Calu3 (cell line): ENCODE results near the gene GLT1D1. TPM values are rescaled to one million over a fixed set of nuclear protein-coding genes. Genes with fewer than 3 reads are reported as not detected.

Source experiments
- BruUV-seq: library from RNA; stranded (reverse); fragments of 400-500 nt; replicated peaks from 2 replicates; lab custom pipeline; 2021; lab: Mats Ljungman, UMichigan
- CTCF ChIA-PET: fragments of 300-600 bp; sonication (Branson Sonifier 250); formaldehyde crosslinking; loops from one replicate; lab custom pipeline; 2022; ENCODE audit warnings: antibody characterized with exemption; lab: Charles Lee
- DNase-seq: peaks from one replicate; pipeline ENCODE4 v3.0.0; 2022
- H3K27ac Mint-ChIP-seq: one replicate; pipeline ENCODE4 v1.8.0; 2022; ENCODE audit warnings: mixed read lengths; ENCODE audit not compliant: unreplicated experiment
- H3K27me3 Mint-ChIP-seq: one replicate; pipeline ENCODE4 v1.8.0; 2022; ENCODE audit warnings: mixed read lengths; ENCODE audit not compliant: unreplicated experiment
- H3K36me3 Mint-ChIP-seq: one replicate; pipeline ENCODE4 v1.8.0; 2022; ENCODE audit warnings: mild to moderate bottlenecking, moderate library complexity, mixed read lengths; ENCODE audit not compliant: insufficient read depth, unreplicated experiment
- H3K4me1 Mint-ChIP-seq: one replicate; pipeline ENCODE4 v1.8.0; 2022; ENCODE audit warnings: mild to moderate bottlenecking, low read depth, mixed read lengths; ENCODE audit not compliant: unreplicated experiment
- H3K4me3 Mint-ChIP-seq: one replicate; pipeline ENCODE4 v1.8.0; 2022; ENCODE audit warnings: mild to moderate bottlenecking, low read depth, moderate library complexity, mixed read lengths; ENCODE audit not compliant: unreplicated experiment
- H3K9me3 Mint-ChIP-seq: one replicate; pipeline ENCODE4 v1.8.0; 2022; ENCODE audit warnings: low read depth, mixed read lengths; ENCODE audit not compliant: unreplicated experiment
- intact Hi-C: fragments of 100-400 bp; cut with micrococcal nuclease; formaldehyde crosslinking; loops from one replicate; pipeline ENCODE4 v1.10.0; 2022; ENCODE audit not compliant: unreplicated experiment
- total RNA-seq: library from RNA; stranded (reverse); gene quantifications from 2 replicates; pipeline ENCODE4 v1.2.3, GENCODE V29; 2022
- TF ChIP-seq, protein P1 (sequence below): fragments of 200-600 bp; IDR thresholded peaks from one replicate; pipeline ENCODE4 v1.8.0; 2022; ENCODE audit warnings: antibody characterized with exemption; ENCODE audit not compliant: unreplicated experiment

Gene GLT1D1
- total RNA-seq, 1 experiment from 2014 or later = not detected

DNA sequence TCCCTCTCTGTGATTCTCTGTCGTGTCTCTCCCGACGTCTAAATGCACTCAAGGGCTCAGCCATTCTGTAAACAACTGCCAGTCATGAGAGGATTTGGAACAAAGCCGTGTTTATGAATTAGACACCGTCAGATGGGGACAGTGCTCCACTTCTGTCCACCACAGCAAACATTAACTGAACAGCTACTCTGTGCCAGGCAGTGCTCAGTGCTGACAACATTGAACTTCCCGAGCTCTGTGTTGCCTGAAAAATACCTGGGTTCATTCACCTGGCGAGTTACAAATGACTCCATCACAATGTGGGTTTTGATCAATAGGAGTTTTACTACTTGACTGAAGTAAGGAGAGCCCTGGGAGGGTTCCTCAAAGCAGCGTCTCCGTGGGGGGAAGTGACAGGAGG, 139.3 kb downstream of the GLT1D1 start:
- H3K27ac Mint-ChIP-seq = no peak overlapping the region
- no peak for DNase-seq
- no peak overlapping the region for H3K4me3 Mint-ChIP-seq
- no TSS peak for BruUV-seq
- no peaks in the 10 kb centered on the region for H3K36me3 Mint-ChIP-seq
- H3K27me3 Mint-ChIP-seq = no peaks in the 10 kb centered on the region
- H3K4me1 Mint-ChIP-seq = no peaks in the 10 kb centered on the region
- peaks cover 21% of the 10 kb centered on the region for H3K9me3 Mint-ChIP-seq
- CTCF ChIA-PET = no interaction called here
- intact Hi-C loops = no loop called here
- TF ChIP-seq, protein P1, sequence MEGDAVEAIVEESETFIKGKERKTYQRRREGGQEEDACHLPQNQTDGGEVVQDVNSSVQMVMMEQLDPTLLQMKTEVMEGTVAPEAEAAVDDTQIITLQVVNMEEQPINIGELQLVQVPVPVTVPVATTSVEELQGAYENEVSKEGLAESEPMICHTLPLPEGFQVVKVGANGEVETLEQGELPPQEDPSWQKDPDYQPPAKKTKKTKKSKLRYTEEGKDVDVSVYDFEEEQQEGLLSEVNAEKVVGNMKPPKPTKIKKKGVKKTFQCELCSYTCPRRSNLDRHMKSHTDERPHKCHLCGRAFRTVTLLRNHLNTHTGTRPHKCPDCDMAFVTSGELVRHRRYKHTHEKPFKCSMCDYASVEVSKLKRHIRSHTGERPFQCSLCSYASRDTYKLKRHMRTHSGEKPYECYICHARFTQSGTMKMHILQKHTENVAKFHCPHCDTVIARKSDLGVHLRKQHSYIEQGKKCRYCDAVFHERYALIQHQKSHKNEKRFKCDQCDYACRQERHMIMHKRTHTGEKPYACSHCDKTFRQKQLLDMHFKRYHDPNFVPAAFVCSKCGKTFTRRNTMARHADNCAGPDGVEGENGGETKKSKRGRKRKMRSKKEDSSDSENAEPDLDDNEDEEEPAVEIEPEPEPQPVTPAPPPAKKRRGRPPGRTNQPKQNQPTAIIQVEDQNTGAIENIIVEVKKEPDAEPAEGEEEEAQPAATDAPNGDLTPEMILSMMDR = no peak

DNA sequence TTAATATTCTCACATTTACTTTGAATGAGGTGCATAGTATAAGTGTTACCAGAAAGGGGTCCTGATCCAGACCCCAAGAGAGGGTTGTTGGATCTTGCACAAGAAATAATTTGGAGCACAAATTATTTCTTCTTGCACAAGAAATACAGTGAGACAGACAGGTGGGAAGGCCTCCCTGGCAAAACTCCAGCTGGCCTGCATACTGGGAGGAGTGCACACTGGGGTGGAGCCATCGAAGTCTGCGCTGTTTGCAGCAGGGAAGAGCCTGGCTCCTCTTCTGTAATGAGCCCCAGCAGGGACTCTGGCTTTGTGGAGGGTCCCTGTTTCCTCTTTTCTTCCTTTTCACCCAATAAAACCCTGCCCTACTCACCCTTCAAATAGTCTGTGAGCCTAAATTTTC, 141.6 kb downstream of the GLT1D1 start:
- Mint-ChIP-seq H3K4me3 (no peak overlapping the region), H3K36me3 (no peaks in the 10 kb centered on the region), H3K4me1 (no peaks in the 10 kb centered on the region), H3K27ac (no peak overlapping the region), H3K9me3 (peaks cover 21% of the 10 kb centered on the region), H3K27me3 (no peaks in the 10 kb centered on the region)
- CTCF ChIA-PET = interaction anchor here (0.8 kb wide), 1 partner anchor 676 kb away, joined by 6 read pairs; no protein-coding TSS in a partner anchor
- TF ChIP-seq, protein P1 = no peak
- intact Hi-C loops = no loop called here
- no peak for DNase-seq
- BruUV-seq = no TSS peak

DNA sequence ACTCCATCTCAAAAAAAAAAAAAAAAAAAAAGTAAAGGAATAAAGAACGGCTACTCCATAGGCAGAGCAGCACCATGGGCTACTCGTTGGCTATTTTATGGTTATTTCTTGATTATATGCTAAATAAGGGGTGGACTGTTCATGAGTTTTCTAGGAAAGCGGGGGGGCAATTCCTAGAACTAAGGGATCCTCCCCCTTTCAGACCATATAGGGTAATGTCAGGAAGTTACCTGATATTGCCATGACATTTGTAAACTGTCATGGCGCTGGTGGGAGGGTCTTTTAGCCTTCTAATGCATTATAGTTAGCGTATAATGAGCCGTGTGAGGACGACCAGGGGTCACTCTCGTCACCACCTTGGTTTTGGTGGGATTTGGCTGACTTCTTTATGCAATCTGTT, 142.3 kb downstream of the GLT1D1 start:
- DNase-seq = no peak
- CTCF ChIA-PET = interaction anchor here (0.8 kb wide), 1 partner anchor 677 kb away, joined by 6 read pairs; no protein-coding TSS in a partner anchor
- Mint-ChIP-seq H3K9me3 (peaks cover 26% of the 10 kb centered on the region), H3K4me3 (no peak overlapping the region), H3K4me1 (no peaks in the 10 kb centered on the region), H3K27me3 (no peaks in the 10 kb centered on the region), H3K27ac (no peak overlapping the region), H3K36me3 (no peaks in the 10 kb centered on the region)
- TF ChIP-seq, protein P1 = no peak
- BruUV-seq = no TSS peak
- intact Hi-C loops = no loop called here

DNA sequence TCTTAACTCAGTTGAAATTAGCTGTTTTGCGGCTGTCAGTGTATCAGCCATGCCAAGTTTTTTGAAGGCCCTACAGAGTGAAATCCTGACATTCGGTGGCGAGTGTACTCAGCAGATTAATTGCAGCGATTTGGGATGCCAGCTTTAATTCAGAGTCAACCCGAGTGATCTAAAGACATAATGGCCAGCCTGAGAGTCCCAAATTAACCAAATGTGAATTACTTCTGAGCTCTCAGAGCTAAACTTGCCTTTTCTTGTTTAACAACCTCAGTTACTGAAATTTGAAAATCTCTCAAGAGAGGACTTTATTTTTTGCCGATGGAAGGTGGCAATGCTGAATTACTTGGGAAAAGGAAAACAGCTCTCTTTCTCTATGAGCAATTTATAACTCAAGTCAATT, 148.5 kb downstream of the GLT1D1 start:
- Mint-ChIP-seq H3K27ac (no peak overlapping the region), H3K4me3 (no peak overlapping the region), H3K27me3 (no peaks in the 10 kb centered on the region), H3K9me3 (peaks cover 18% of the 10 kb centered on the region), H3K36me3 (no peaks in the 10 kb centered on the region), H3K4me1 (no peaks in the 10 kb centered on the region)
- intact Hi-C loops = no loop called here
- TF ChIP-seq, protein P1 = no peak
- no peak for DNase-seq
- BruUV-seq = no TSS peak
- CTCF ChIA-PET = interaction anchor here (0.5 kb wide), 1 partner anchor 10 kb away, joined by 4 read pairs; no protein-coding TSS in a partner anchor
